GM18868 (cell line): ENCODE measurements around the gene BPGM.

Experiments used
- ATAC-seq: cut with Tn5 transposase; IDR thresholded peaks from one replicate; pipeline ENCODE4 v1.9.1; 2021; ENCODE audit warnings: mild to moderate bottlenecking, moderate library complexity; ENCODE audit not compliant: unreplicated experiment

Gene BPGM

GRCh38 chr7:134695321-134695860 is 48.7 kb downstream of the BPGM start:
- ATAC-seq = no peak

DNA sequence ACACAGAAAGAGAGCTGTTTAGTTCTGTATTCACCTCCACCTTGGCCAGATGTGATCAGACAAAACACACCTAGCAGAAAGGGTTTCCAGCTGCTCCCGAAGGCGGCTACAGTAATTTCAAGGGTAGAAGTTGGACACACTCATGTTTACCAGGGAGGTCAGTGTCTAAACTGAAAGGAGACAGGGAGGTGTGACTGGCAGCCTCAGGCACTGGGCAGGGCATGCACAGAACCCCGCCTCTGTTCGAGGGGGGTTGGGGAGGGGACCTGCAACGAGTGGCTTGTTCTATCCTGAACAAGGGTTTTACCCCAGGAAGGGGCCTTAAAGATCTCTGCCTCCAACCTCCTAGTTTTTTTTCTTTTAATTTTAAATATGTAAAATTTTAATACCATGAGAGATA is 49.6 kb downstream of the BPGM start:
- ATAC-seq = no peak

GRCh38 chr7:134697205-134697886 is 50.7 kb downstream of the BPGM start:
- ATAC-seq = no peak

- ATAC-seq = no peak
Observed at GRCh38 chr7:134698481-134698880, 51.8 kb downstream of the BPGM start.

- no peak for ATAC-seq
Observed at GRCh38 chr7:134699021-134699818, 52.6 kb downstream of the BPGM start.

DNA sequence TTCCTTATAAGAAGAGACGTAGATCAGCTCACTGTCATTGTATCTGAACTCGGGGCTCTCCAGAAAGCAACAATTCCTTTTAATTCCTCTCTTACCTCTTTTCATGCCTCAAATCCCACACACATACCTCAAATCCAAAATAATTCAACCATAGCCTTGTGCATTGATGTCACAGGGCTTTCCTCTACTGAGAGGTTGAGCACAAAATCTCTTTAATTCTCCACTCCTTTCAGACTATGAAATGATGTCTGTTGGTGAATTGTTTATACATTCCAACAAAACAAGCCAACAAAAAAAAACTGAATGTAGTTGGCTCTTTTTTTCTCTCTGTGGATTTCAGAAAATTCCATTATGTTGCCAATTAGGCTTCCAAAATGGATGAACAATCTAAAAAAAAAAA is 53.2 kb downstream of the BPGM start:
- ATAC-seq = no peak

GRCh38 chr7:134701272-134701671 is 54.6 kb downstream of the BPGM start:
- no peak for ATAC-seq

DNA sequence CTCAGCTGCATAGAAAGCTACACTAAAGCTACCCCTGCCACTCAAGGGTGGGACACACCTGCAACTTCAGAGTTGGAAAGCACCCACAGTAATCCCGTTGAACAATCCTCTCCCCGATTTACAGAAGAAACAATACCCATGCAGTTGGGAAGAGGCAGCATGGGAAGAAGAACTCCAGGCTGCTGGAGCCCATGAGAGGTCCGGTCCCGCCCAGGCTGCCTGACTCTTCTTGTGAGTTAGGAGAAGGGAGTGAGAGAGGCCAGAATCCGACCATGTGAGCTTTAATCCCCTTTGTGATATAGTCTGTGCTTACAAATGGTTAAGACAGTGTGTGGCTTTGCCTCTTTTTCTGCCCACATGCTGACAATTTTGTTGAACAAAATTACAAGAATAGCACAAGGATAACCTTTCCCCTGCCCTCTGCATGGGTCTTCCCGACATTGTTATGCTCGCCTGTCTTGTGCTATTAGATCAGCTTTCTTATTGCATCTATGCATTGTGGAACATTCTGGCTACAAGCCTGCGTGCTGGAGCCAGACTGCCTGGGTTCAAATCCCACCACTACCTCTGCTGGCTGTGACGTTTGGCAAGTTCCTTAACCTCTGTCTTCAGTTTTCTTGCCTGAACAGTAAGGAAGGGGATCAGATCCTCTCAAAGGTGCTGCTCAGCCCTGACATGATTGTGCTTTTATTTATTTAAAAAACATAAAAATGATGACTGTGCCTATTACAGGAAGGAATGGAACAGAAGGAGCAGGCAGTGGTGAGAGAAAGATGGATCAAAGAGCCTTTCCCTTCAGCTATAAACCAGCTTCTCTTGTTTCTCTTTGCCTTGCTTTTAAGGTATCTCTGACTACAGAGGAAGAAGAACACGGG is 56.0 kb downstream of the BPGM start:
- ATAC-seq = no peak

DNA sequence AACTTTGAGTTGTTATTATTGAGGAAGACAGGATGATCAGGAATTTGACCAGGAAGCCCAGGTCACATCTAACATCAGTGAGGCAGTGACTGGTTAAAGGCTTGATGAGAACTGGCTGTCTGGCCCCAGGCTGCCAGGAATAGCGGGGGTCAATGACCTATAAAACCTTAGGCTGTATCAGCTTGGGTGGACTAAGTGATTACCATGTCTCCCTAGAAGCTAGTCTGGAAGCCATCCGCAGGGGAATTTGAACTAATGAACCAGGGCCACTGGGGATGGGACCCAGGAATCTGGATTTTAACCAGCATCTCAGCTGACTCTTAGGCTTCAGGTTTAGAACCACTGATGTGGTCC is 56.6 kb downstream of the BPGM start:
- ATAC-seq = no peak

DNA sequence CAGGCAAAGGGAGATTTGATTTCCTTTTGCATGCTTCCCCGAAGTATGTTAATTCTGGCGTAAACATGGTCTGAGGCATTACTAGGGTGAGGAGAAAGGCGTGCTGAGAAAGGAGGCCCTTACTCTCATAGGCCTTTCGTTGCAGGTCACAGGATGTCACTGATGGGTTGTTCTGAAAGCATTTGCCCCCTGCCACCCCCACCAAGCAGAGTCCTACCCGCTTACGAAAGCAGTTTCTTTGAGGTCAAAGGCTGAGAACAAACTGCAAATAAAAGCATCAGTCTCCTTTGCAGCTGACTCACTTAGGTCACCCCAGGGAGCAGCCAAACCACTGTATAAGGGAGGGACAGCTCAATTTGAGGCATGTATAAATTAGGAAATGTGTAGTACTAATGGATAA is 57.1 kb downstream of the BPGM start:
- ATAC-seq = no peak

DNA sequence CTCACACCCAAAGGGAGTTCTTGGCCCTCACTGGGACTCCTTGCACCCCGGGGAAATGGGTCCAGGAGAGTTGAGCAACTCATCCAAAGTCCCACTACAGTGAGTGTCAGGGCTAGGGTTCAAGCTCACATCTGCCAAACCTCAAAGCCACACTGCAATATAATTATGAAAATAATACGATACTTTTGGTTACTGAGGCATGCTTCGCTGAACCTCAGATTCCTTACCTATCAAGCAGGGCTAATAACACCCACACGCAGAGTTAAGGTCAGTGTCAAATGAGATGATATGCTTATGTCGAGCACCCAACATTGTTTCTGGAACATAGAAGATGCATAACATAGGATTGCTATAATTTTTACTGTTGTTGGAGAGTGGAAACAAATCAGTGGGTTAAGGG is 58.2 kb downstream of the BPGM start:
- ATAC-seq = no peak

DNA sequence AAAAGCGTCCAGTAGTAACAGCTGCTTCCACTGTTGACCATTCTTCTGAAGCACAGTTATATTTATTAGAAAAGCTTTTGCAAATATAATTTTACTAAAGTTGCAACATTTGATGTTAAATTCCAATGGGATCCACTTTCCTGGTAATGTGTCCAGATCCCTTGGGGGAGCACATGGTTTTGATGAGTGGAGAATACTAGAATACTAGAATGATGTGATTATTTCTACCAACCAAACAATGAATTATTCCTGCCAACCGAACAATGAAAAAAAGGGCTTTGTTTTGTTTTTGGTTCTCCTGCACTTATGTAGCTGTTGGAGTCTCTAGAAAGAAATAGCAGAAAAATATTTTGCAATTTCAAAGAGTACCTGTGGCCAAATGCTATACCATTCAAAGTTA is 59.1 kb downstream of the BPGM start:
- ATAC-seq = no peak

DNA sequence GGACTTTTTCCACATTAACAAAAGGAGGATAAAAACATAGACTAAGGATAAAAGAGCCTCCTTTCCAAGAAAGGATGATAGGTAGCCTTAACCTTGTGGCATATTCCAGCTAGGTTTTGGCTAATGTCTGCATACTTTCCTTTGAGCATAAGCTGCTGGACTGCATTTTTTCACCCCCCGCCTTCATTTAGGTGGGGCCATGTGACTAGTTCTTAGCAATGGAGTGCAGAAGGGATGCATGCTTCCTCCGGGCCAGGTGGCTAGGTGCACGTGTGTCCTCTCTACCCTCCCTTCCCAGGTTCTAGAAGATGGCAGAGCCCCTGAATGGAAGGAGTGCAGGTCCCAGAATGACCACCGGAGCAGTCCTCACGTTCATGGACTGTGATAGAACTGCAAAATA is 59.8 kb downstream of the BPGM start:
- ATAC-seq = no peak

GRCh38 chr7:134707663-134708378 is 61.2 kb downstream of the BPGM start:
- no peak for ATAC-seq

- no peak for ATAC-seq
Observed at GRCh38 chr7:134708692-134709091, 62.0 kb downstream of the BPGM start.

GRCh38 chr7:134709197-134709596 is 62.5 kb downstream of the BPGM start:
- ATAC-seq = no peak

- ATAC-seq = no peak
Observed at GRCh38 chr7:134710511-134710853, 63.8 kb downstream of the BPGM start.

GRCh38 chr7:134710854-134711624 is 64.4 kb downstream of the BPGM start:
- no peak for ATAC-seq

DNA sequence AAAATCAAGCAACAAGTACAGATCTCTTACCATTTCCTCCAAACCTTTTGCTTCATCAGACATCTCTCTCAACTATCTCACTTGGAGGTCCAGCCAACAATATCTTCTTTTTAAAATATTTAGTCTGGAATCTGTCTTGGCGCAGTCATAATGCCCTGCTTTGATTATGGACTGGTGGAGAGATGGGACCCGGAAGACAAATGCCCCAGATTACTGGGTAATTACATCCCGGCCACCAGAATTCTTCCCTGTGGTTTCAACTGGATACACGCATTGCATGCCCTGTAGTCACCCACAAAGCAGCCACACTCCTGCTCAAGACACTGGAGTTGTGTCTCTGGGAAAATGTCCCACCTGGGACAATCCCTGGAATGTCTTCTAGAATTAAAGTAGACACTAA is 65.5 kb downstream of the BPGM start:
- ATAC-seq = no peak
